GM06990 (cell line): ENCODE results near the gene MAPK12.

ENCODE experiments used
- DNase-seq: peaks from one replicate; pipeline ENCODE4 v3.0.0-alpha.2; 2011; ENCODE audit not compliant: insufficient read length; ENCODE audit errors: extremely low read depth
- H3K27me3 ChIP-seq: replicated peaks from 2 replicates; pipeline ENCODE4 v1.6.0; 2011; ENCODE audit warnings: low read length; ENCODE audit not compliant: control insufficient read depth, insufficient read depth
- H3K36me3 ChIP-seq: 2 replicates; pipeline ENCODE4 v1.5.1; 2011; ENCODE audit warnings: low read length; ENCODE audit not compliant: control insufficient read depth, insufficient read depth
- H3K4me3 ChIP-seq: replicated peaks from 2 replicates; pipeline ENCODE4 v1.5.1; 2011; ENCODE audit warnings: low read depth, mild to moderate bottlenecking, control low read depth, low read length
- TF ChIP-seq, protein P1 (sequence below): IDR thresholded peaks from 2 replicates; pipeline ENCODE4 v1.5.1; 2011; ENCODE audit warnings: low read length, control low read depth, mild to moderate bottlenecking, inconsistent platforms; ENCODE audit not compliant: insufficient read depth, poor library complexity, severe bottlenecking

Gene MAPK12

DNA sequence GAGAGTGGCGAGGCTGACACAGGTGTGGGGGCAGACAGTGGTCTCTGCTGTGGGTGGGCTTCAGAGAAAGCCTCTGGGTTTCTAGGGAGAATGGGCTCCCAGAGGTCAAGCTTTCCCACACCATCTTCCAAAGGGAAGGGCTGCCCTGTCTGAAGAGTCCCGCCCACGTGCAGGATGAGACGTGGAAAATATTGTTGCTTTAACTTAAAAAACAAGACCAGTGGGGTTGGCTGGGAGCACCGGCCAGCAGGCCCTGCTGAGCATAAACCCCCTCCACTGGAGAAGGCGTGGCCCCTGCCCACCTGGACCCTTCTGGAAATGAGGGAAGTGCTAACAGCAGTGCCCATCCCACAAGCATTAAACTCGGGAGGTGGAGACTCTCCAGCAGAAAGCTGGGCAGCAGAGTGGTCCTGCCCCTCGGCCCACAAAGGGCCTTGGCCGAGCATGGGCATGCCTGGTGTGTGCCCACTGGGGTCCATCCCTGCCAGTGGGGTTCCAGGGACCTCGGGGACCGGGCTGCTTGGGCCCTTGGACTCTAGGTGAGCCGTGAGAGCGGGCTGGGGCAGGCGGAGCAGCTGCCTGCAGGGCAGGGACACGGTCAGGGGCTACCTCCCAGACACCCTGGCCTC is 45.3 kb downstream of the MAPK12 start:
- Histone ChIP-seq H3K36me3 (peaks cover 50% of the 10 kb centered on the region), H3K27me3 (no peaks in the 10 kb centered on the region), H3K4me3 (no peak overlapping the region)
- DNase-seq: no peak
- TF ChIP-seq, protein P1, sequence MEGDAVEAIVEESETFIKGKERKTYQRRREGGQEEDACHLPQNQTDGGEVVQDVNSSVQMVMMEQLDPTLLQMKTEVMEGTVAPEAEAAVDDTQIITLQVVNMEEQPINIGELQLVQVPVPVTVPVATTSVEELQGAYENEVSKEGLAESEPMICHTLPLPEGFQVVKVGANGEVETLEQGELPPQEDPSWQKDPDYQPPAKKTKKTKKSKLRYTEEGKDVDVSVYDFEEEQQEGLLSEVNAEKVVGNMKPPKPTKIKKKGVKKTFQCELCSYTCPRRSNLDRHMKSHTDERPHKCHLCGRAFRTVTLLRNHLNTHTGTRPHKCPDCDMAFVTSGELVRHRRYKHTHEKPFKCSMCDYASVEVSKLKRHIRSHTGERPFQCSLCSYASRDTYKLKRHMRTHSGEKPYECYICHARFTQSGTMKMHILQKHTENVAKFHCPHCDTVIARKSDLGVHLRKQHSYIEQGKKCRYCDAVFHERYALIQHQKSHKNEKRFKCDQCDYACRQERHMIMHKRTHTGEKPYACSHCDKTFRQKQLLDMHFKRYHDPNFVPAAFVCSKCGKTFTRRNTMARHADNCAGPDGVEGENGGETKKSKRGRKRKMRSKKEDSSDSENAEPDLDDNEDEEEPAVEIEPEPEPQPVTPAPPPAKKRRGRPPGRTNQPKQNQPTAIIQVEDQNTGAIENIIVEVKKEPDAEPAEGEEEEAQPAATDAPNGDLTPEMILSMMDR: no peak

DNA sequence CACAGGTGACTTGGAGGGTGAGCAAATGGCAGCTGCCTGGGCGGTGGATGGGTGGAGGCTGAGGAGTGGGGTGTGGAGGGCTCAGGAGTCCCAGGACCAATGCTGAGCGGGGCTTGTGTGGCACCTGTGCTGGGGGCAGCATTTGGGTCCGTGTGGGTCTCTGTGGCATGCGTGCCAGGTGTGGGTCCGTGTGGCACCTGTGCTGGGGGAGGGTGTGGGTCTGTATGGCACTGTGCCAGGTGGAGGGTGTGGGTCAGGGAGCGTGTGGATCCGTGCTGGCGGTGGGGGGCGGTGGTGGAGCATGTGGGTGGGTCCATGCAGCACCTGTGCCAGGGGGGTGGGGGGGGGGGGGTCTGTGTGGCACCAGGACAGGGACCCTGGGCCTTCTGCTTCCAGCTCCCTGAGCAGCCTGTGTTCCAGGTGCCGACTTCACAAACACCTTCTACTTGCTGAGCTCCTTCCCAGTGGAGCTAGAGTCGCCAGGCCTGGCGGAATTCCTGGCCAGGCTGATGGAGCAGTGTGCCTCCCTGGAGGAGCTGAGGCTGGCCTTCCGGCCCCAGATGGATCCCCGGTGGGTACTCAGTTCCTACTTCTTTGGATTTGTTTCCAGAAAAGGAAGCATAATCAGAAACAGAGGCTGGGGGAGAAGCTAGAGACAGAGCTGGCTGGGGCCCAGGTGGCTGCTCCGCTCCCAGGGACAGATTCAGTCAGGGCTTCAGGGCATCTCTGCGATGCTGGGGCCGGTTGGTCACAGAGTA is 46.0 kb downstream of the MAPK12 start:
- TF ChIP-seq, protein P1: no peak
- Histone ChIP-seq H3K4me3 (no peak overlapping the region), H3K36me3 (peaks cover 53% of the 10 kb centered on the region), H3K27me3 (no peaks in the 10 kb centered on the region)
- DNase-seq: no peak

DNA sequence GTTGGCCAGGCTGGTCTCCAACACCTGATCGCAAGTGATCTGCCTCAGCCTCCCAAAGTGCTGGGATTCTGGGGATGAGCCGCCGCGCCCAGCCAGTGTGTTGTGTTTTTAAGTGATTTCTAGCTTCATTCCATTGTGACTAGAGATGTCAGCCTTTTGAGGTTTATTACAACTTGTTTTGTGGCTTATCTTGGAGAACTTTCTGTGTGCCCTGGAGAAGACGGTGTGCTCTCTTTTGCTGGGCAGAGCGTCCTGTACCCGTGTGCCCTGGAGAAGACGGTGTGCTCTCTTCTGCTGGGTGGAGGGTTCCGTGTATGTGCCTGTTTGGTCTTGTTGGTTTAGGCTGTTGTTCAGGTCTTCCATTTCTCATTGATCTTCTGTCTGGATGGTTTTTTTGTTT is 48.2 kb downstream of the MAPK12 start:
- Histone ChIP-seq H3K4me3 (no peak overlapping the region), H3K36me3 (peaks cover 40% of the 10 kb centered on the region), H3K27me3 (no peaks in the 10 kb centered on the region)
- TF ChIP-seq, protein P1: no peak
- DNase-seq: no peak

DNA sequence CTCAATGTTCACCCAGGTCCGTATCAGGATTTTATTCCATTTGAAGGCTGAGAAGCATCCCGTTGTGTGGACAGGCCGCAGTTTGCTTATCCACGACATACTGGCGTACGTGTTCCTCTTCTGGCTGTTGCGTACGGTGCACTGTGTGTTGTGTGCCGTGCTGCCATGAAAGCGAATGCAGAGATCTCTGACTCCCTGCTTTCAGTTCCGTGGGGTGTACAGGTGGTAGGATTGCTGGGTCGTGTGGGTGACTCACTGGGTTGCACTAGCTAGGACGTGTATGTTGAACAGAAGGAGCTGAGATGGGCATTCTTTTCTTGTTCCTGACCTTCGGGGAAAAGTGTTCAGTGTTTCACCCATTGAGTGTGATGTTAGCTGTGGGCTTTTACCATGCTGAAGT is 50.3 kb downstream of the MAPK12 start:
- Histone ChIP-seq H3K36me3 (peaks cover 30% of the 10 kb centered on the region), H3K27me3 (no peaks in the 10 kb centered on the region), H3K4me3 (no peak overlapping the region)
- no peak for DNase-seq
- TF ChIP-seq, protein P1: no peak

DNA sequence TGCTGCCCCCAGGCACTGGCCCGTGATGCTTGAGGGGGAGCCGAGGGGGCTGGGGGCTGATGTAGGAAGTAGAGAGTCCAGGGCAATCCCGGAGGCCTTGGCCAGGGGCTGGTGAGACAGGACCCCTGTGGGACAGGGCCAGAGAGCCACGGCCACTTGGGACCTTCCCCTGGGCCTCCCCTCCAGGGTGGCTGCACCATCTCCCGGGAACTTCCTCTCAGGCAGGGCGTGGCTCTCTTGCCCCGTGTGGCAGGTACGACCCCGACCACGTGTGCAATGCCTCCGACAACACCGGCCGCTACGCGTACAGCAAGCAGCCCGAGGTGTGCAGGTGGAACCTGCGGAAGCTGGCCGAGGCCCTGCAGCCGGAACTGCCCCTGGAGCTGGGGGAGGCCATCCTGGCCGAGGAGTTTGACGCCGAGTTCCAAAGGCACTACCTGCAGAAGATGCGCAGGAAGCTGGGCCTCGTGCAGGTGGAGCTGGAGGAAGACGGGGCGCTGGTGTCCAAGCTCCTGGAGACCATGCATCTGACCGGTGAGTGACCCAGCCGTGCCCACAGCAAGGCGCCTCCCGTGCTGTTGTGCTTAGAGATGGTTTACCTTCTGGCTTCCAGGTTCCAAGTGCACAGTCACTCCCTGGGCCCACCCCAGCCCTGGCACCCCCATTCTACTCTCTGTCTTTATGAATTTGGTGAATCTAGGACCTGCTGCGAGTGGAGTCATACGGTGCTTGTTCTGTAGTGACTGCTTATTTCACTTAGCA is 50.9 kb downstream of the MAPK12 start:
- no peak overlapping the region for H3K4me3 ChIP-seq
- peaks cover 28% of the 10 kb centered on the region for H3K36me3 ChIP-seq
- DNase-seq: no peak
- TF ChIP-seq, protein P1: no peak
- H3K27me3 ChIP-seq: no peaks in the 10 kb centered on the region
